H1 (cell line): ENCODE results near the gene EEIG1. TPM values are rescaled to one million over a fixed set of nuclear protein-coding genes. Genes with fewer than 3 reads are reported as not detected.

ENCODE experiments used
- CTCF ChIA-PET: fragments of 300-600 bp; sonication (Branson Sonifier 250); formaldehyde crosslinking; loops from one replicate; lab custom pipeline; 2021; ENCODE audit not compliant: partially characterized antibody; lab: Charles Lee
- POLR2A ChIA-PET: fragments of 300-600 bp; sonication (Branson Sonifier 250); formaldehyde crosslinking; loops from one replicate; lab custom pipeline; 2021; ENCODE audit warnings: inconsistent platforms; ENCODE audit not compliant: partially characterized antibody; lab: Charles Lee
- DNase-seq, 2 experiments: peaks; one replicate each; pipeline versions ENCODE4 v3.0.0 to v3.0.0-alpha.2; 2010 to 2022; ENCODE audit warnings: low spot score in 2 of 2, low read depth in 1 of 2, mixed read lengths in 1 of 2
- FAIRE-seq: peaks from 2 replicates; lab custom pipeline; 2011; peaks lifted over from hg19 to GRCh38; lab: Jason Lieb, UNC
- H2AFZ ChIP-seq: 2 replicates; pipeline ENCODE4 v1.8.1; 2012; ENCODE audit warnings: low read length, inconsistent platforms
- H2AK5ac ChIP-seq: 2 replicates; pipeline ENCODE4 v1.6.1; 2013; ENCODE audit warnings: low read depth, low read length
- H2BK120ac ChIP-seq: replicated peaks from 2 replicates; pipeline ENCODE3; 2013; ENCODE audit warnings: low read depth, low read length, inconsistent platforms
- H2BK12ac ChIP-seq: 2 replicates; pipeline ENCODE4 v1.6.1; 2013; ENCODE audit warnings: low read depth, low read length
- H2BK15ac ChIP-seq: 2 replicates; pipeline ENCODE4 v1.6.1; 2013; ENCODE audit warnings: low read length
- H2BK20ac ChIP-seq: 2 replicates; pipeline ENCODE4 v1.6.1; 2013; ENCODE audit warnings: low read length
- H2BK5ac ChIP-seq: 2 replicates; pipeline ENCODE4 v1.6.1; 2013; ENCODE audit warnings: low read depth, low read length
- H3K14ac ChIP-seq: 2 replicates; pipeline ENCODE4 v1.6.1; 2013; ENCODE audit warnings: inconsistent platforms; ENCODE audit not compliant: insufficient read length
- H3K18ac ChIP-seq: 2 replicates; pipeline ENCODE4 v1.6.1; 2013; ENCODE audit warnings: low read length; ENCODE audit errors: extremely low read depth
- H3K23ac ChIP-seq: 2 replicates; pipeline ENCODE4 v1.6.1; 2013; ENCODE audit warnings: inconsistent platforms; ENCODE audit not compliant: insufficient read length
- H3K23me2 ChIP-seq: 2 replicates; pipeline ENCODE4 v1.6.1; 2013; ENCODE audit warnings: low read depth, low read length
- H3K27ac ChIP-seq: 2 replicates; pipeline ENCODE4 v1.6.1; 2011; ENCODE audit warnings: low read depth, low read length, inconsistent platforms
- H3K27me3 ChIP-seq, 4 experiments: replicated peaks in 1 of 4; 1 replicate in 1 of 4; 2 replicates in 3 of 4; pipeline versions ENCODE4 v1.6.1 to v1.8.1; 2011 to 2013; ENCODE audit warnings: low read length in 3 of 4, mild to moderate bottlenecking in 3 of 4, inconsistent platforms in 2 of 4, mixed read lengths in 2 of 4, moderate library complexity in 1 of 4; ENCODE audit not compliant: control insufficient read depth in 3 of 4, insufficient read depth in 3 of 4; ENCODE audit errors: extremely low read depth in 1 of 4
- H3K36me3 ChIP-seq, 4 experiments: 2 replicates each; pipeline versions ENCODE4 v1.6.1 to v1.8.1; 2011 to 2013; ENCODE audit warnings: mild to moderate bottlenecking in 4 of 4, low read length in 3 of 4, moderate library complexity in 2 of 4, control low read depth in 1 of 4, inconsistent platforms in 1 of 4; ENCODE audit not compliant: insufficient read depth in 4 of 4, control insufficient read depth in 2 of 4
- H3K4ac ChIP-seq: replicated peaks from 2 replicates; pipeline ENCODE3; 2013; ENCODE audit warnings: low read length, low read depth, mixed read lengths, inconsistent platforms; ENCODE audit not compliant: insufficient read length
- H3K4me1 ChIP-seq, 4 experiments: replicated peaks in 1 of 4; 1 replicate in 1 of 4; 2 replicates in 3 of 4; pipeline versions ENCODE4 v1.6.1 to v1.8.1; 2011 to 2013; ENCODE audit warnings: low read length in 3 of 4, inconsistent platforms in 2 of 4, mixed read lengths in 1 of 4; ENCODE audit not compliant: insufficient read depth in 4 of 4, control insufficient read depth in 3 of 4
- H3K4me2 ChIP-seq, 2 experiments: 2 replicates each; pipeline versions ENCODE4 v1.6.1 to v1.8.1; 2011 to 2013; ENCODE audit warnings: low read depth in 2 of 2, low read length in 2 of 2, control low read depth in 1 of 2, inconsistent platforms in 1 of 2, mild to moderate bottlenecking in 1 of 2; ENCODE audit not compliant: insufficient read depth in 1 of 2
- H3K4me3 ChIP-seq, 4 experiments: fragments of 200-600, 300-600 bp in 1 of 4; sonication (generic), shearing (Covaris generic), sonication (Bioruptor Twin) in 1 of 4; 2 replicates each; pipeline versions ENCODE4 v1.5.1 to v1.8.1; 2011 to 2016; ENCODE audit warnings: low read length in 4 of 4, low read depth in 3 of 4, control low read depth in 2 of 4, inconsistent platforms in 2 of 4, mild to moderate bottlenecking in 2 of 4, mixed read lengths in 1 of 4, moderate library complexity in 1 of 4; ENCODE audit not compliant: insufficient read depth in 2 of 4; ENCODE audit errors: extremely low read depth in 1 of 4
- H3K56ac ChIP-seq: replicated peaks from 2 replicates; pipeline ENCODE3; 2013; ENCODE audit warnings: low read depth, mild to moderate bottlenecking, mixed read lengths, low read length, inconsistent platforms; ENCODE audit not compliant: insufficient read length
- H3K79me1 ChIP-seq: 2 replicates; pipeline ENCODE4 v1.6.1; 2013; ENCODE audit warnings: low read depth, low read length, control low read depth
- H3K79me2 ChIP-seq, 2 experiments: 2 replicates each; pipeline versions ENCODE4 v1.6.1 to v1.8.1; 2012 to 2013; ENCODE audit warnings: low read length in 2 of 2, mild to moderate bottlenecking in 2 of 2, inconsistent platforms in 1 of 2; ENCODE audit not compliant: insufficient read depth in 2 of 2, control insufficient read depth in 1 of 2
- H3K9ac ChIP-seq, 4 experiments: replicated peaks in 1 of 4; 1 replicate in 1 of 4; 2 replicates in 3 of 4; pipeline versions ENCODE4 v1.6.1 to v1.8.1; 2011 to 2013; ENCODE audit warnings: low read depth in 3 of 4, low read length in 3 of 4, control low read depth in 2 of 4, mild to moderate bottlenecking in 2 of 4, moderate library complexity in 2 of 4, inconsistent platforms in 1 of 4; ENCODE audit errors: extremely low read depth in 1 of 4
- H3K9me3 ChIP-seq, 2 experiments: 2 replicates each; pipeline versions ENCODE4 v1.6.1 to v1.8.1; 2012 to 2013; ENCODE audit warnings: mild to moderate bottlenecking in 2 of 2, moderate library complexity in 2 of 2, control low read depth in 1 of 2, inconsistent platforms in 1 of 2, low read depth in 1 of 2, low read length in 1 of 2, mixed read lengths in 1 of 2; ENCODE audit not compliant: insufficient read depth in 2 of 2
- H4K20me1 ChIP-seq, 2 experiments: replicated peaks in 1 of 2; 2 replicates each; pipeline versions ENCODE3 to v1.8.1; 2011 to 2013; ENCODE audit warnings: inconsistent platforms in 2 of 2, low read length in 2 of 2, mild to moderate bottlenecking in 1 of 2; ENCODE audit not compliant: insufficient read depth in 2 of 2, control insufficient read depth in 1 of 2
- H4K5ac ChIP-seq: 2 replicates; pipeline ENCODE4 v1.6.1; 2013; ENCODE audit warnings: low read length, low read depth, mixed read lengths, inconsistent platforms; ENCODE audit not compliant: insufficient read length
- H4K8ac ChIP-seq: 2 replicates; pipeline ENCODE4 v1.8.0; 2013; ENCODE audit warnings: mild to moderate bottlenecking, moderate library complexity, low read length, inconsistent platforms; ENCODE audit not compliant: insufficient read depth; ENCODE audit errors: extremely low read depth
- H4K91ac ChIP-seq: replicated peaks from 2 replicates; pipeline ENCODE3; 2013; ENCODE audit warnings: low read length, mixed read lengths, inconsistent platforms; ENCODE audit not compliant: insufficient read length
- ASH2L ChIP-seq: fragments of 200-600, 300-600 bp; sonication (generic); IDR thresholded peaks from one replicate; pipeline ENCODE4 v1.7.1; 2017; ENCODE audit warnings: low read length
- CHD2 ChIP-seq: IDR thresholded peaks from 2 replicates; pipeline ENCODE4 v1.6.1; 2012; ENCODE audit warnings: low read length, improper control_type of control experiment
- EZH2 ChIP-seq: fragments of 200-600 bp; sonication (generic); IDR thresholded peaks from 2 replicates; pipeline ENCODE4 v1.7.1; 2012; ENCODE audit warnings: low read depth, mild to moderate bottlenecking, moderate library complexity, low read length, inconsistent platforms; ENCODE audit not compliant: severe bottlenecking
- HDAC2 ChIP-seq, 2 experiments: fragments of 300-600 bp in 1 of 2; sonication (generic) in 1 of 2; IDR thresholded peaks; 2 replicates each; pipeline ENCODE4 v1.6.1; 2011 to 2012; ENCODE audit warnings: low read depth in 2 of 2, low read length in 2 of 2, mild to moderate bottlenecking in 2 of 2, moderate library complexity in 2 of 2, borderline replicate concordance in 1 of 2, inconsistent platforms in 1 of 2
- KDM1A ChIP-seq: fragments of 200-600, 300-600 bp; sonication (generic); IDR thresholded peaks from 2 replicates; pipeline ENCODE4 v1.7.1; 2016; ENCODE audit warnings: mild to moderate bottlenecking, low read length, borderline replicate concordance
- POLR2AphosphoS5 ChIP-seq: IDR thresholded peaks from 2 replicates; pipeline ENCODE4 v1.6.1; 2011; ENCODE audit warnings: low read depth, low read length
- POU5F1 ChIP-seq: IDR thresholded peaks from 2 replicates; pipeline ENCODE4 v1.6.1; 2011; ENCODE audit warnings: low read depth, mild to moderate bottlenecking, low read length, moderate library complexity
- SAP30 ChIP-seq: fragments of 300-600 bp; sonication (generic); IDR thresholded peaks from 2 replicates; pipeline ENCODE4 v1.7.1; 2012; ENCODE audit warnings: low read length, moderate library complexity, mild to moderate bottlenecking, inconsistent platforms; ENCODE audit not compliant: insufficient read depth, insufficient replicate concordance
- SIN3A ChIP-seq, 2 experiments: IDR thresholded peaks in 1 of 2; conservative IDR thresholded peaks in 1 of 2; 2 replicates each; pipeline ENCODE4 v1.6.1; 2011 to 2012; ENCODE audit warnings: low read length in 2 of 2, improper control_type of control experiment in 1 of 2, low read depth in 1 of 2, mild to moderate bottlenecking in 1 of 2
- SP4 ChIP-seq: IDR thresholded peaks from 2 replicates; pipeline ENCODE4 v1.6.1; 2012; ENCODE audit warnings: low read length, inconsistent platforms
- TAF1 ChIP-seq: IDR thresholded peaks from 2 replicates; pipeline ENCODE4 v1.6.1; 2011; ENCODE audit warnings: mild to moderate bottlenecking, low read depth, low read length
- TBP ChIP-seq: IDR thresholded peaks from 2 replicates; pipeline ENCODE4 v1.6.1; 2011; ENCODE audit warnings: low read depth, low read length, improper control_type of control experiment
- WGBS, 2 experiments: shearing (Covaris generic) in 1 of 2; methylation state at CpG; one replicate each; pipeline versions ENCODE4 v1.1.6 to v1.1.7; 2013 to 2015; ENCODE audit warnings: low lambda C conversion rate in 2 of 2, mixed read lengths in 2 of 2, inconsistent platforms in 1 of 2, low coverage in 1 of 2, missing lambda C conversion rate in 1 of 2; ENCODE audit not compliant: insufficient replicate concordance in 2 of 2, insufficient coverage in 1 of 2, insufficient read length in 1 of 2; ENCODE audit errors: extremely low coverage in 1 of 2, missing lambda C conversion rate in 1 of 2; 5-methylcytosine and 5-hydroxymethylcytosine counted together
- polyA plus RNA-seq, 7 experiments: library from polyadenylated mRNA; depleted of rRNA in 3 of 7; stranded (reverse) in 5 of 7; unstranded in 2 of 7; fragments of >200 nt in 5 of 7; fragments of 200-250 nt in 2 of 7; gene quantifications; 1 replicate in 5 of 7; 2 replicates in 1 of 7; 4 replicates in 1 of 7; pipeline versions ENCODE4 v1.2.1 to v1.2.3, GENCODE V29; 2011 to 2013; ENCODE audit warnings: missing spikeins in 2 of 7, mixed read lengths in 2 of 7
- total RNA-seq: library from RNA; stranded (reverse); fragmentation: NEBNext Ultra II Directional; extraction: Animal tissue kit (Norgen Biotek cat#: 25700); gene quantifications from 2 replicates; pipeline ENCODE4 v1.2.1, GENCODE V29; 2021

The EEIG1 gene
- total and polyA plus RNA-seq, 2 of the 8 experiments (the other 6 are each of a cell fraction or from before 2014, with no cell fraction given): 29.8 to 50.8 TPM

DNA sequence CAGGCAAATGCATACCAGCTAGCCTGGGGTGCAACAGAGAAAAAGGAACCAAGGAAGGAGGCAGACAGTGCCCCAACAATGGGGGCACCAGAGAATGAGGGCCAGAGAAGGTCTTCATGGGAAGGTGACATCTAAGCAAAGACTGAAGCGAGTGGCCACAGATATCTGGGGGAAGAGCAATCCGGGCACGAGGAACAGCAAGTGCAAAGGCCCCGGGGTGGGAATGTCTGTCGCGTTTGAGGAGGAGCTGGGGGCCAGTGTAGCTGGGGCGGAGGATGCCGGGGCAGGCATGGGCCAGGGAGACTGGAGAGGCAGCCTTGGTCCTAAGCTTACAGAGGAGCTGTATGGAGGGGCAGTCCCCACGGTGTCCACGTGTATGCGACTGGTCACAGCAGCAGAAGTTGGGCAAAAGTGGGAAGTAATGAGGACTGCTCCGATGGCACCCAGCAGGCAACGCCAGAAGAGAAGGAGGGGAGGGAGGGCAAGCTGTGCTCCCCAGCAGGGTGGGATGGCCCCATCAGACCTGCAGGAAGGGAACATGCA, 19.1 kb downstream of the EEIG1 start:
- Histone ChIP-seq H2BK15ac (0 out of 2 replicates have a peak overlapping the region, but pooled peaks have one; percentile 29), H2AK5ac (no peak overlapping the region), H3K79me2 (peaks cover 0 to 98% of the 10 kb centered on the region in 2 experiments; a peak in 2 of 4 replicates), H3K79me1 (peaks cover 22% of the 10 kb centered on the region), H2AFZ (no peak overlapping the region), H4K8ac (no peak overlapping the region; the same call in 1 of the 2 replicates), H3K14ac (no peak overlapping the region), H3K23me2 (no peaks in the 10 kb centered on the region), H2BK12ac (no peak overlapping the region), H3K36me3 (no peaks in the 10 kb centered on the region), H3K4me2 (no peak overlapping the region), H3K4me3 (no peak overlapping the region), H4K20me1 (peaks cover 9 to 30% of the 10 kb centered on the region in 2 experiments), H3K56ac (no peak overlapping the region), H3K9me3 (no peaks in the 10 kb centered on the region), H3K9ac (no peak overlapping the region), H2BK120ac (no peak overlapping the region), H3K27ac (no peak overlapping the region), H3K18ac (no peak overlapping the region; the same call in 1 of the 2 replicates), H3K23ac (no peak overlapping the region), H3K4me1 (peaks cover 0 to 38% (median 11%) of the 10 kb centered on the region in 4 experiments; a peak in 5 of 7 replicates), H2BK20ac (no peak overlapping the region), H3K4ac (no peak overlapping the region), H3K27me3 (no peaks in the 10 kb centered on the region), H4K5ac (no peak overlapping the region), H4K91ac (peak overlapping the region; percentile 4), H2BK5ac (0 out of 2 replicates have a peak overlapping the region, but pooled peaks have one; percentile 24)
- FAIRE-seq: no peak
- no peak for DNase-seq
- 90% methylated on average over 13 of the region's 13 CpGs; no CpG with 5 or more reads in 1 of the 2 experiments for WGBS, 2 experiments
- CTCF ChIA-PET: interaction anchor here (0.6 to 35.5 kb wide), 12 partner anchors 9 to 156 kb away, joined by 3 to 825 read pairs (median 5); no protein-coding TSS in a partner anchor
- POLR2A ChIA-PET: interaction anchor here (0.5 to 3.0 kb wide), 7 partner anchors 9 to 53 kb away, joined by 3 to 16 read pairs (median 5); partner anchors contain the start of genes DPM2 and EEIG1
- no peak for TF ChIP-seq POU5F1
- no peak for TF ChIP-seq CHD2
- TF ChIP-seq SP4: no peak
- TF ChIP-seq TBP: no peak
- TF ChIP-seq SAP30: no peak
- no peak for TF ChIP-seq SIN3A (conservative IDR thresholded peaks at IDR 0.05 in 1 of 2, IDR thresholded peaks at IDR 0.05 in 1 of 2; ENCODE audit: low read depth in 1 of 2, low read length in 2 of 2)
- no peak for TF ChIP-seq ASH2L
- TF ChIP-seq TAF1: no peak
- peak in 1 of 2 experiments; percentile 80; a peak in 1 of 4 replicates for TF ChIP-seq HDAC2 (IDR thresholded peaks at IDR 0.05; ENCODE audit: borderline replicate concordance in 1 of 2, low read depth in 2 of 2, low read length in 2 of 2)
- no peak for TF ChIP-seq EZH2
- peak; percentile 76; the same call in 1 of the 2 replicates for TF ChIP-seq KDM1A
- TF ChIP-seq POLR2AphosphoS5: no peak
